Erythroblast (primary cell): Measurements from ENCODE around the gene ZNRF1.
"Not testable (repeated sequence)": the region's sequence is repeated elsewhere in the genome, so short reads cannot be mapped to it uniquely, and the experiment has no call there.

Experiments used
- DNase-seq, 2 experiments: peaks; one replicate each; lab custom pipeline; 2025; lab: John Stamatoyannopoulos, UW
- GATA1 ChIP-seq: IDR thresholded peaks from 2 replicates; pipeline ENCODE4 v1.6.1; 2011; ENCODE audit warnings: low read depth, mild to moderate bottlenecking, control low read depth, low read length, moderate library complexity
- POLR2A ChIP-seq: IDR thresholded peaks from 2 replicates; pipeline ENCODE4 v1.6.1; 2011; ENCODE audit warnings: mild to moderate bottlenecking, low read length

ZNRF1 gene

DNA sequence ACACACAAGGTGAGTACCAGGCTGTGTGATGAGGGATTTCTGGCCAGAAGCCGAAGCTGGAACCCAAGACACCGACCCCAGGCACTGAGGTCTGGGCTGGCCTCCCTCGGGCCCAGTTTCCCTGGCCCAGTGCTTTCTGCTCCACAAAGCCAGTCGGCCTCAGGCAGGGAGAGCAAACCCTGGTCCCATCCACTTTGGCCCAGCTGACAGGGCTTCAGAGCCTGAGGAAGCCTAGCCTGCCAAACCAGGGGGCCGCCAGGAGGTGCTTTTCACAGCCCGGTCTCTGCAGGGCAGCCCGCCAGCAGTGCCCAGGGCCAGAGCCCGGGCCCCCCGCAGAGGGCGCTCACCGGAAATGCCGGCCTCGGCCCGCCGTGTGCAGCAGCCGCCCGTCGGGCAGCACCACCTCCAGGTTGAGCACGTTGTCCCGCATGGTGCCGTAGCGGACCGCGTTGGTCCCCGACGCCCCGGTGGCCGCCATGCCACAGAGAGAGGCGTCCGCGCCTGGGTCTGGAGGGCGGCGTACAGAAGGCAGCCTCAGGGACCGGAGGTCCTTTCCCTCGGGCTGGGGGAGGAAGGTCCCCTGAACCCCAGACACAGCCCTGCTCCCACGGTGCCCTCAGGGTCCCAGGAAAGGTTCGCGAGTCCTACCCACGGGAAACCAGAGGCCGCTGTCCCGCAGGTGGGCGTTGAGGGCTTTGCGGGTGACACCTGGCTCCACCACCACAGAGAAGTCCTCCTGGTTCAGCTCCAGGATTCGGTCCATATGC lies 115.5 kb downstream of the ZNRF1 start:
- no peak for DNase-seq
- no peak for TF ChIP-seq POLR2A
- no peak for TF ChIP-seq GATA1

DNA sequence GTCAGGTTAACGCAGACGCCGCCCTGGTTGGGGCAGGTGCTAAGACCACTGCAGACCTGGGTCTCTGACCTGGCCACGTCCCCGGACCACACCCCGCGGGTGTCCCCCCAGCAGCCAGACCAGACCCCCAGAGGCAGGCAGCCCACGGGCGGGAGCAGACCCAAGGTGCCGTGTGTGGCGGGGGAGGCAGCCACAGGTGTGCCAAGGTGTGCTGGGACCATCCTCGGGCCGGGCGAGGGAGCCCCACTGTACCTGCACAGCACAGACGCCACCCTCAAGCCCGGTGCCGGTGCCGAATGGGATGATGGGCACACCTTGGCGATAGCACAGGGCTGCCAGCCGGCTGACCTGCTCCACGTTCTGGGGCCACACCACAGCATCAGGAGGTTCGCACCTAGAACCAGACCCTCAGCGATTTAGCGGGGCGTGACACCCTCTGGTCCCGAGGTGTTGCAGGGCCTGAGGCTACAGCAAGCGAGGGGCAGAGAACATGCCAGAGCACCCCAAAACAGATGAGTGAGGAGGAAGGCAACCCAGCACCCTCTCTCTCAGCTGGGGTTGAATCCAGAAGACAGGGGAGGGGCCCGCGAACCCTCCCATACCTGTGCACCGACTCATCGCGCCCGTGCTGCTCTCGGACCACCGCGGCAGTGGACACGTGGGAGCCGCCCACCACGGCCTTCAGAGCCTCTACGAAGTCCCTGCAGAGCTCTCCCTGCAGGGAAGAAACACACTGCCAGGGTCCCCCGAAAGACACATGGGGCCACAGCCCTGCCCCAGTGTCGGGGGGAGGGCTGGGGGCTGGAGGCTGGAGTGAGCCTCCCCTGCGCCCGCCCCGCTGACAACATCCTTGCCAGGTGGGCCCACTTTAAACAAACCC lies 116.4 kb downstream of the ZNRF1 start:
- TF ChIP-seq GATA1, result no peak
- TF ChIP-seq POLR2A, result no peak
- DNase-seq, result no peak

DNA sequence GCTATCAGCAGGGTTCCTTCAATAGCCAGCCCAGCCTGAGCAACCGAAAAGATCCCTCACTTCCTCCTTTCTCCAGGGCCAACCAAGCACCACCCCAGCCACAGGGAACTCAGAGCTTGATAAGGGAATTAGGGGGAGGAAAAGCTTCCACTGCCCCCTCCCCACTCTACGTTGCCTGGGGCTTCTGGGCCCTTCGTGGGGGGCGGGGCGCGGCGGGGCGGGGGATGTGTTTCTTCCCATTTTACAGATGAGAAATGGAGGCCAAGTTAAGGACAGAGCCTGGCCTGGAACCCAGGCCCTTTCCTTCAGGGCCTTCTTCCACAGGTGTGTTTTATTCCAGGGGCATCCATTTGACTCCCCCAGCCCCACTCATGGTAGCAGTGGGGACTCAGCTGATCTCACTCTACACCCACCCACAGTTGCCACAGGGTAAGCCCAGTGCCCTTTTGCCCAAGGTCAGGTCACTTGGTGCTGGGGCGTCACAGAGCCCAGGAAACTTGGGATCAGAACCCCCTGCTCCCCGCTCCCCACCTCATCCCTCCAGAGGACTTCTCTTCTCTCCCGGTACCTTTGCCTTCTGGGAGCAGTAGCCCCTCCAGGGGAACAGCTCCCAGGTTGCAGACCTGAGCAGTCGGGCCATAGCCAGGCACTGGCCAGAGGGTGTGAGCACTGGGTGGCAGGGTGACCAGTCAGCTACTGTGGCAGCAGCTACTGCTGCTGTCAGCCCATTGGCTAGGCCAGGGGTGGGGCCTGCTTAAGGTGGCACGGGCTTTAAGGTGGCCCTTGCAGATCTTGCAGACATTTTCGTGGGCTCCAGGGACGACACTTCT lies 117.5 kb downstream of the ZNRF1 start, which contains the start of gene LDHD:
TSS of gene LDHD (minus strand) at position 700 of the 830 bp plus-strand sequence. CDS start at position 640, 60 bp downstream.
- peak; percentile 37 to 67 for DNase-seq
- TF ChIP-seq POLR2A (peak; percentile 52), GATA1 (no peak)

DNA sequence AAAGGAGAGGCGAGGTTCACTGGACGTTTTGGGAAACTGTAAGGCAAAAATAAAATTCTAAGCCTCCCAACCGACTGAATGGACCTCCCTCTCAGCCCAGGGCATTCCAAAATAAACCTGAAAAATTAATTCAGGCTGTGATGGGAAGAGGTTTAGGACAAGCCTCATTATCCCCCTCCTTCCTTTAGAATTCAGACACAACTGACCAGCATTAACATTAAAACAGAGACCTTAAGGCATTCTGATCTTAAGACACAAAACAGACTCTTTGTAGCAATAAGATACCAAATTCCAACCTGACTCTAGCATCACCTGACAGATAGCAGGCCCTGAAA lies 118.1 kb downstream of the ZNRF1 start:
- no peak for DNase-seq
- TF ChIP-seq GATA1 (no peak), POLR2A (no peak)

DNA sequence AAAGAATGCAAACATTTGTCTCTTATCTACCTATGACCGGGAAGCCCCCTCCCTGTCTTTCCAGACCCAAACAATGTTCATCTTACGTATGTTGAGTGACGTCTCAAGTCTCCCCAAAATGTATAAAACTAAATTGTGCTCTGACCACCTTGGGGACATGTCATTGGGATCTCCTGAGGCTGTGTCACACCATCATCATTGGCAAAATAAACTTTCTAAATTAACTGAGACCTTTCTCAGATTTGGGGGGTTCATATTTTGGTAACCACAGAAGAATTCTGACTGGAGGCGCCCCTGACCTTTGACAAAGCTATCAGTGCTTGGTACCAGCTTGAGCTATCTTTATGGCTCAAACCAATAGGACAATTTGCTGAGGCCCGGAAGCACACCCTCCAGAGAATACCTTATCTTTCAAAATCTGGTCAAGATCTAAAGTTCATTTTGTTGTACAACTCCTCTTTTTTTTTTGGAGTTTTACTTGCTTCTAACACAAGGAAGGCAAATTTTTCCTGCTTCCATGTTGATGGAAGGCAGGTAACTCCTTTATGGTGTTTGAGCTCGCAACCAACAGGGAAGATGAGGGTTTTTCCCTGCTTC lies 120.2 kb downstream of the ZNRF1 start:
- no peak for TF ChIP-seq POLR2A
- no peak for TF ChIP-seq GATA1
- no peak for DNase-seq

DNA sequence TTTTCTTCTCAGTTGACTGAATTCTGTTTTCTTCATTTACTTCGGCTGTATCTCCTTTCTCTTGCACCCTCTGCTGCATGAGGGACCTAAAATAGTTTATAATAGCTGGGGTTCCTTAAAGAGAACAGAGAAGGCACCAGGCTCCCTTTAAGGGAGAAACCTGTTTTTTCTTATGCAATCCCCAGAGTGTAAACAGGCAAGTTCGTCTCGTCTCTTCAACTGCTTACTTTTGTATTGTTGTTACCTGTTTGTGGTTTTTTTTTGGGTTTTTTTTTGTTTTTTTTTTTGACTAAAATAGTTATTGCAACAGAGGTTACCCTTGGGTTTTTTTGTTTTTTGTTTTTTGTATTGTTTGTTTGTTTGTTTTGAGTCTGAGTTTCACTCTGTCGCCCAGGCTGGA lies 121.4 kb downstream of the ZNRF1 start:
- no peak for DNase-seq
- TF ChIP-seq GATA1 (no peak), POLR2A (no peak)

DNA sequence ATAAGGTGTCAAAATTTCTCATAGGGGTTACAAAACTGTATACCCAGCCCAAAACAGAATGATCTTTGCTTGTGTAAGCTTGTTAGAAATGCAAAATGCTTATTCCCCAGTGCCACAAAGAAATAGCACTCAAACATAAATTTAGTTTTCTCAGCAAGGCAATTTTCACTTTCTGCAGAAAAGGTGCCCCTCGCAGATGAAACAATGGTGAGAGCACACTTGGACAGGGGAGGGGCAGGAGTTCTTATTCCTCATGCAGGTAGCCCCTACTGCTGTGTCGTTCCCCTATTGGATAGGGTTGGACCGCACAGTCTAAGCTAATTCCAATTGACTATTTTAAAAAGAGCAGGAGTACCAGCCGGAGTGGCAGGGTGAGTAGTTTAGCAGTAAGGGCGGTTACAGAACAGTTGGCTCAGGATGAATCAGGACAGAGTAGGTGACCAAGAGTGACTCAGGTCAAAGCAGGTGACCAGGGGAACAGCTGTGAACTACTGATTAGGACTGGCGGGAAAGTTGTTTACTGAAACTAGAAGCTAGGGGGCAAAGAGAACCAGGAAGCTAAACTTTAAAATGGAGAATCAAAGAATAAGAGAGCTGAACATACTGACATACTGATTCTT lies 123.2 kb downstream of the ZNRF1 start:
- peak; percentile 36 to 46 for DNase-seq
- TF ChIP-seq POLR2A (no peak), GATA1 (no peak)

DNA sequence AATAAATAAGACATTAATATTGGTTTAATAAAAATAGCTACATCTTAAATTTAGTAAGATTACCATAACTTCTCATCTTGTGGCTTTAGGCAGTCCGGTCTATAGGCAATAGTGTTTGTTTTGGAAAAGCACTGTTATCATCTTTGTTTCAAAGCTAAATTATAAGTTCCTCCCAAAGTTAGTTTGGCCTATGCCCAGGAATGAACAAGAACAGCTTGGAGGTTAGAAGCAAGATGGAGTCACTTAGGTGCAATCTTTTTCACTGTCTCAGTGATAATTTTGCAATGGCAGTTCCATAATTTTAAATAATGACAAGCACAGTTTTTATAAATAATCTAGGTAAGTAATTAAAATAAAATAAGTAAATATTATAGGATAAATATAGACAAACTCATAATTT lies 123.8 kb downstream of the ZNRF1 start:
- TF ChIP-seq POLR2A, result no peak
- TF ChIP-seq GATA1, result no peak
- no peak for DNase-seq

DNA sequence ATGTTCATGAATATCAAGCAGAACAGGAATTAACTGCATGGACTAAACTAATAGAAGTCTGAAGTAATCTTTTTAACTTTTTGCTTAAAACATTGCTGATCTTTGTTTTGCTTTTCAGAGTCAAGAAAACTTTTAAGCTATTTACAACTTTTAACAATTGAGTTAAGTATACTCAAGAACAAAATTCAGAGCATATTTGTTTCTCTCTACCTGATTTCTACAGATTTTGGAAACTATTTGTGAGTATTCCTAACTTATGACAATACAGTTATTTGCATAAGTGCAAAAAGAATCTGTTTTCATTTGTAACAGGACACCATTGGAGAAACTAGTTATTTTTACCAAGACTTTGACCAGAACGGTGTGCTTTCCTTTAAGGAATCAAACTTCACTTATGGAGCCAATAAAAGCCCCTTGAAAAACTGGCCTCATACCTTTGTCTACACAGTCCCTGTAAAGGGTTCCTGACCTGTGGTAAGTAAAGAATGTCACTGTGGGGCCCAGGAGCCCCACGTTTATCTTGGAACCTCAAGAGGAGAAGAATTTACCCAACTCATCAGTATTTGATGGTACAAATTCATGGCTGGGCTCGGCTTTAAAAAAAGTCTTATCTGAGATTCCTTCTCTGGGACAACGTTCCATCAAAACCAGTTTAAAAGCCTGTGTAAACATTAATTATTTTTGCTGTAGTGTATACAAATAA lies 129.0 kb downstream of the ZNRF1 start:
- DNase-seq, result no peak
- TF ChIP-seq POLR2A (no peak), GATA1 (no peak)

DNA sequence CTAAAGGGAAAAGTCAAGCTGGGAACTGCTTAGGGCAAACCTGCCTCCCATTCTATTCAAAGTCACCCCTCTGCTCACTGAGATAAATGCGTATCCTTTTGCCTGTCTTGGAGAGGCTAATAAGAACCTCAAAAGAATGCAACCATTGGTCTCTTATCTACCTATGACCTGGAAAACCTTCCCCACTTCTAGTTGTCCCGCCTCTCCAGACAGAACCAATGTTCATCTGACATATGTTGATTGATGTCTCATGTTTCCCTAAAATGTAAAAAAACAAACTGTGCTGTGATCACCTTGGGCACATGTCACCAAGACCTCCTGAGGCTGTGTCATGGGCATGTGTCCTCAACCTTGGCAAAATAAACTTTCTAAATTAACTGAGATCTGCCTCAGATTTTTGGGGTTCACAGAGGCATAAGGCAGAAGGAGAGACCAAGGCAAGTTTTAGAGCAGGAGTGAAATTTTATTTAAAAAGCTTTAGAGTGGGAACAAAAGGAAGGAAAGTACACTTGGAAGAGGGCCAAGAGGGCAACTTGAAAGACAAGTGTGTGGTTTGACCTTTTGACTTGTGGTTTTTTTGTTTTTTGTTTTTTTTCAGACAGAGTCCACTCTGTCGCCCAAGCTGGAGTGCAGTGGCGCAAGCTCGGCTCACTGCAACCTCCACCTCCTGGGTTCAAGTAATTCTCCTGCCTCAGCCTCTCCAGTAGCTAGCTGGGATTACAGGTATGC lies 130.8 kb downstream of the ZNRF1 start:
- DNase-seq, result not testable (repeated sequence)

DNA sequence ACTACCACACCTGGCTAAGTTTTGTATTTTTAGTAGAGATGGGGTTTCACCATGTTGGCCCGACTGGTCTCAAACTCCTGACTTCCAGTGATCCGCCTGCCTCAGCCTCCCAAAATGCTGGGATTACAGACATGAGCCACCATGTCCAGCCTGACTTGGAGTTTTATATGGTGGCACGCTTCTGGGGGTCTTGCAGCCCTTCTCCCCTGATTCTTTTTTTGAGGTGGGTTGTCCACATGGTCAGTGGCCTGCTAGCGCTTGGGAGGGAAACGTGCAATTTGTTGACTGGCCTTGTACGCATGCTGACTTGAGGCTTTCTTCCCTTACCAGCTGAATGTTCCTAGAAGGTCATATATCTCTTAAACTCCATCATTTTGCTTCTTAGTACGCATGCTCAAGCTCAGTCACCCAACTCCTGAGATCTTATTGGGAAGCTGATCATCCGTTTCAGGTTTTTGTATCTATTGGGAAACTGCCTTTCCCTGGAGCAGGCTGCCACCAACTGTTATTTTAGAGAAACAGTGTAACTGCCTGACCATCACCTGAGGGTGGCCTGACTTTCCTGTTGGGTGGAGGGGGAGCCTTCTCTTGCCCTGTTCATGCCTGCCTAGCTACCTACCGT lies 131.4 kb downstream of the ZNRF1 start:
- DNase-seq, result peak; percentile 7 to 10
- TF ChIP-seq POLR2A (no peak), GATA1 (no peak)

DNA sequence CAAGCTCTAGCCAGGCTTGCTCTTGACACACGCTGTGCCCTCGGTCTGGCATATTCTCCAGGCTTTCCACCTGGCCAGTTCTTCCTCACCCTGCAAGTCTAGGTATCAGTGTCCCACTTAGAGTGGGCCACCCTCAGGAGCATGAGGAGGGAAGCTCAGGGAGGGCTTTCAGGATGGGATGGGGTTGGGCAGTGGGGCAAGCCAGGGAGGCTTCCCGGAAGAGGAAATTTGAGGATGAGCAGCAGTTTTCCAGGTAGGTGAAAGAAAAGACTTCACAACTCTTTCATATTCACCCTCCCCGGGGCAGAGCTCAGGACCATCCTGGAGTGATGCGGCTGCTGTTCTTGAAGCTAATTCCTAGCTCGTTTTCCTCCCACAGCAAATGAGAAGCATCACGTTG lies 132.3 kb downstream of the ZNRF1 start:
- DNase-seq, result no peak
- TF ChIP-seq POLR2A, result no peak
- no peak for TF ChIP-seq GATA1
